GM19238 (cell line): ENCODE measurements around the gene MAGEB16.

Experiments used
- DNase-seq: peaks from one replicate; pipeline ENCODE4 v3.0.0; 2011; ENCODE audit warnings: low spot score; ENCODE audit not compliant: insufficient read length

Gene MAGEB16

GRCh38 chrX:35798042-35798441, at the start of gene MAGEB16:
MAGEB16 (plus strand) TSS chrX:35798342; CDS start chrX:35802197, 3,855 bp downstream.
- no peak for DNase-seq

- no peak for DNase-seq
These were observed 24.1 kb upstream of the MAGEB16 start for GRCh38 chrX:35773958-35774564.

GRCh38 chrX:35785075-35785474, 13.1 kb upstream of the MAGEB16 start:
- no peak for DNase-seq

- DNase-seq, result no peak
These were observed 11.9 kb upstream of the MAGEB16 start for GRCh38 chrX:35786271-35786670.

GRCh38 chrX:35787867-35788266, 10.3 kb upstream of the MAGEB16 start:
- DNase-seq, result no peak

GRCh38 chrX:35800474-35800873, 2.3 kb downstream of the MAGEB16 start:
- DNase-seq, result no peak

- no peak for DNase-seq
These were observed 11.6 kb downstream of the MAGEB16 start for GRCh38 chrX:35809781-35810180.

GRCh38 chrX:35819241-35819640, 21.1 kb downstream of the MAGEB16 start:
- no peak for DNase-seq

- DNase-seq, result no peak
These were observed 28.4 kb downstream of the MAGEB16 start for GRCh38 chrX:35826503-35826902.

- DNase-seq, result no peak
These were observed 31.4 kb downstream of the MAGEB16 start for GRCh38 chrX:35829501-35829900.

- no peak for DNase-seq
These were observed 43.7 kb downstream of the MAGEB16 start for GRCh38 chrX:35841872-35842271.

- no peak for DNase-seq
These were observed 44.5 kb downstream of the MAGEB16 start for GRCh38 chrX:35842674-35843073.

GRCh38 chrX:35847736-35848135, 49.6 kb downstream of the MAGEB16 start:
- DNase-seq, result no peak
